DOHH2 (cell line): ENCODE results near the gene CRYGN.

ENCODE experiments used
- H3F3A ChIP-seq: fragments of 200-600 bp; sonication (generic), shearing (Covaris generic); 2 replicates; pipeline ENCODE4 v1.6.0; 2016; ENCODE audit warnings: antibody characterized with exemption, mild to moderate bottlenecking; ENCODE audit not compliant: control insufficient read depth, insufficient read depth
- H3K27ac ChIP-seq: fragments of 200-600 bp; sonication (generic); 2 replicates; pipeline ENCODE4 v1.5.1; 2014; ENCODE audit warnings: low read depth, mild to moderate bottlenecking, low read length, moderate library complexity
- H3K27me3 ChIP-seq: fragments of 200-600 bp; sonication (generic); 2 replicates; pipeline ENCODE4 v1.6.1; 2014; ENCODE audit warnings: mild to moderate bottlenecking, low read length, mixed read lengths; ENCODE audit not compliant: control insufficient read depth
- H3K36me3 ChIP-seq: fragments of 200-600 bp; sonication (generic); 2 replicates; pipeline ENCODE4 v1.6.1; 2014; ENCODE audit warnings: mild to moderate bottlenecking, low read length, moderate library complexity, mixed read lengths; ENCODE audit not compliant: control insufficient read depth
- H3K4me1 ChIP-seq: fragments of 200-600 bp; sonication (generic); 2 replicates; pipeline ENCODE4 v1.6.1; 2014; ENCODE audit warnings: mild to moderate bottlenecking, low read length, mixed read lengths; ENCODE audit not compliant: control insufficient read depth
- H3K4me2 ChIP-seq: fragments of 200-600 bp; sonication (generic); 2 replicates; pipeline ENCODE4 v1.6.0; 2014; ENCODE audit warnings: mild to moderate bottlenecking, low read length, moderate library complexity
- H3K4me3 ChIP-seq: fragments of 200-600 bp; sonication (generic); 2 replicates; pipeline ENCODE4 v1.5.1; 2014; ENCODE audit warnings: mild to moderate bottlenecking, low read length, mixed read lengths
- H3K79me2 ChIP-seq: fragments of 200-600 bp; sonication (generic); 2 replicates; pipeline ENCODE4 v1.6.1; 2014; ENCODE audit warnings: mild to moderate bottlenecking, low read length, mixed read lengths; ENCODE audit not compliant: control insufficient read depth
- H3K9me2 ChIP-seq: fragments of 200-600 bp; sonication (generic); replicated peaks from 2 replicates; pipeline ENCODE4 v1.6.1; 2014; ENCODE audit warnings: mild to moderate bottlenecking, low read length, mixed read lengths; ENCODE audit not compliant: control insufficient read depth
- H3K9me3 ChIP-seq: fragments of 200-600 bp; sonication (generic); 2 replicates; pipeline ENCODE4 v1.6.1; 2014; ENCODE audit warnings: antibody characterized with exemption, low read length, mixed read lengths; ENCODE audit not compliant: control insufficient read depth, insufficient read depth
- H4K20me1 ChIP-seq: fragments of 200-600 bp; sonication (generic); 2 replicates; pipeline ENCODE4 v1.6.0; 2014; ENCODE audit warnings: low read depth, mild to moderate bottlenecking, antibody characterized with exemption, low read length, moderate library complexity; ENCODE audit not compliant: control insufficient read depth, insufficient read depth
- CTCF ChIP-seq: fragments of 200-600 bp; sonication (generic); IDR thresholded peaks from one replicate; pipeline ENCODE4 v1.5.1; 2014; ENCODE audit warnings: antibody characterized with exemption, mild to moderate bottlenecking, low read depth, low read length; ENCODE audit not compliant: poor library complexity, severe bottlenecking
- EZH2phosphoT487 ChIP-seq: fragments of 200-600 bp; sonication (generic); IDR thresholded peaks from 2 replicates; pipeline ENCODE4 v1.6.1; 2017; ENCODE audit warnings: borderline replicate concordance, mild to moderate bottlenecking, antibody characterized with exemption, low read length, moderate library complexity, mixed read lengths

CRYGN gene

GRCh38 chr7:151389096-151389767, 50.7 kb downstream of the CRYGN start:
- Histone ChIP-seq H3K4me2 (no peak overlapping the region), H3K9me2 (no peaks in the 10 kb centered on the region), H3K27me3 (peaks cover 14% of the 10 kb centered on the region)

GRCh38 chr7:151388430-151388829, 51.5 kb downstream of the CRYGN start:
- Histone ChIP-seq H3K4me1 (no peaks in the 10 kb centered on the region), H3K4me3 (no peak overlapping the region), H3K79me2 (no peaks in the 10 kb centered on the region), H3K9me2 (no peaks in the 10 kb centered on the region), H3K4me2 (no peak overlapping the region), H3K27me3 (peaks cover 22% of the 10 kb centered on the region), H3K36me3 (no peaks in the 10 kb centered on the region), H4K20me1 (no peaks in the 10 kb centered on the region), H3K9me3 (no peaks in the 10 kb centered on the region), H3K27ac (no peak overlapping the region), H3F3A (no peaks in the 10 kb centered on the region)
- TF ChIP-seq EZH2phosphoT487 (no peak), CTCF (no peak)

More at GRCh38 chr7:151389096-151389767, 50.7 kb downstream of the CRYGN start:
- Histone ChIP-seq H3K36me3 (no peaks in the 10 kb centered on the region), H4K20me1 (no peaks in the 10 kb centered on the region), H3K9me3 (no peaks in the 10 kb centered on the region), H3K4me3 (no peak overlapping the region), H3K79me2 (no peaks in the 10 kb centered on the region), H3K4me1 (no peaks in the 10 kb centered on the region), H3K27ac (no peak overlapping the region), H3F3A (no peaks in the 10 kb centered on the region)
- no peak for TF ChIP-seq EZH2phosphoT487
- TF ChIP-seq CTCF = no peak

GRCh38 chr7:151388007-151388297, 52.0 kb downstream of the CRYGN start:
- H3K36me3 ChIP-seq = no peaks in the 10 kb centered on the region
- H3K9me3 ChIP-seq = no peaks in the 10 kb centered on the region
- H3F3A ChIP-seq = no peaks in the 10 kb centered on the region
- H3K4me1 ChIP-seq = no peaks in the 10 kb centered on the region
- no peaks in the 10 kb centered on the region for H3K9me2 ChIP-seq
- H3K4me3 ChIP-seq = no peak overlapping the region
- no peak overlapping the region for H3K27ac ChIP-seq
- H4K20me1 ChIP-seq = no peaks in the 10 kb centered on the region
- H3K27me3 ChIP-seq = peaks cover 23% of the 10 kb centered on the region
- no peak for TF ChIP-seq CTCF
- TF ChIP-seq EZH2phosphoT487 = no peak
- no peaks in the 10 kb centered on the region for H3K79me2 ChIP-seq
- no peak overlapping the region for H3K4me2 ChIP-seq
